GM18858 (cell line): ENCODE measurements around the gene ZBTB16.
"Not testable (repeated sequence)": the region's sequence is repeated elsewhere in the genome, so short reads cannot be mapped to it uniquely, and the experiment has no call there.

Experiments used
- ATAC-seq: cut with Tn5 transposase; IDR thresholded peaks from one replicate; pipeline ENCODE4 v1.9.1; 2021; ENCODE audit not compliant: unreplicated experiment

ZBTB16 gene

GRCh38 chr11:114044042-114044871, 15.3 kb upstream of the ZBTB16 start:
- no peak for ATAC-seq

GRCh38 chr11:114047327-114047726, 12.2 kb upstream of the ZBTB16 start:
- ATAC-seq, result no peak

- ATAC-seq, result no peak
Observed at GRCh38 chr11:114049050-114049449, 10.5 kb upstream of the ZBTB16 start.

- not testable (repeated sequence) for ATAC-seq
Observed at GRCh38 chr11:114049766-114050165, 9.7 kb upstream of the ZBTB16 start.

- ATAC-seq, result no peak
Observed at GRCh38 chr11:114050258-114050927, 9.1 kb upstream of the ZBTB16 start.

GRCh38 chr11:114051558-114051957, 8.0 kb upstream of the ZBTB16 start:
- ATAC-seq, result no peak

GRCh38 chr11:114052160-114052559, 7.4 kb upstream of the ZBTB16 start:
- ATAC-seq, result no peak

- ATAC-seq, result no peak
Observed at GRCh38 chr11:114053406-114053805, 6.1 kb upstream of the ZBTB16 start.

GRCh38 chr11:114054806-114055205, 4.7 kb upstream of the ZBTB16 start:
- no peak for ATAC-seq

- ATAC-seq, result no peak
Observed at GRCh38 chr11:114056409-114056808, 3.1 kb upstream of the ZBTB16 start.

- ATAC-seq, result no peak
Observed at GRCh38 chr11:114057147-114057546, 2.4 kb upstream of the ZBTB16 start.

GRCh38 chr11:114057605-114058004, 1.9 kb upstream of the ZBTB16 start:
- no peak for ATAC-seq

GRCh38 chr11:114058026-114058706, 1.3 kb upstream of the ZBTB16 start:
- ATAC-seq, result no peak

GRCh38 chr11:114058871-114059277, 637 bp upstream of the ZBTB16 start:
- ATAC-seq, result no peak

GRCh38 chr11:114059984-114060391, 477 bp downstream of the ZBTB16 start:
- ATAC-seq, result no peak

GRCh38 chr11:114060392-114061047, 1.0 kb downstream of the ZBTB16 start:
- ATAC-seq, result no peak

- no peak for ATAC-seq
Observed at GRCh38 chr11:114061048-114061680, 1.7 kb downstream of the ZBTB16 start.

- ATAC-seq, result no peak
Observed at GRCh38 chr11:114061681-114062049, 2.2 kb downstream of the ZBTB16 start.

- ATAC-seq, result no peak
Observed at GRCh38 chr11:114062272-114062671, 2.8 kb downstream of the ZBTB16 start.

GRCh38 chr11:114063149-114063828, 3.8 kb downstream of the ZBTB16 start:
- ATAC-seq, result no peak
